Chondrocyte (in vitro differentiated cells): ENCODE results near the gene THBS1. TPM values are rescaled to one million over a fixed set of nuclear protein-coding genes. Genes with fewer than 3 reads are reported as not detected.

ENCODE experiments used
- DNase-seq: peaks from one replicate; pipeline ENCODE4 v3.0.0; 2021; ENCODE audit warnings: mixed read lengths, low spot score
- H3K27ac Mint-ChIP-seq: one replicate; pipeline ENCODE4 v1.8.0; 2021; ENCODE audit warnings: mild to moderate bottlenecking, moderate library complexity, mixed read lengths; ENCODE audit not compliant: unreplicated experiment
- H3K27me3 Mint-ChIP-seq: 2 replicates; pipeline ENCODE4 v1.8.0; 2021; ENCODE audit warnings: low read depth, mixed read lengths
- H3K36me3 Mint-ChIP-seq: 2 replicates; pipeline ENCODE4 v1.8.0; 2021; ENCODE audit warnings: low read depth, mixed read lengths
- H3K4me1 Mint-ChIP-seq: 2 replicates; pipeline ENCODE4 v1.8.0; 2021; ENCODE audit warnings: low read depth, mild to moderate bottlenecking, mixed read lengths
- H3K4me3 Mint-ChIP-seq: one replicate; pipeline ENCODE4 v1.8.0; 2021; ENCODE audit warnings: mild to moderate bottlenecking, moderate library complexity, mixed read lengths; ENCODE audit not compliant: unreplicated experiment
- H3K9me3 Mint-ChIP-seq: 2 replicates; pipeline ENCODE4 v1.8.0; 2021; ENCODE audit warnings: low read depth, mixed read lengths
- total RNA-seq: library from RNA; stranded (reverse); gene quantifications from 3 replicates; pipeline ENCODE4 v1.2.1, GENCODE V29; 2021
- TF ChIP-seq, protein P1 (sequence below): fragments of 200-600 bp; sonication (generic); IDR thresholded peaks from 2 replicates; pipeline ENCODE4 v1.5.0; 2021; ENCODE audit warnings: antibody characterized with exemption, mild to moderate bottlenecking, moderate library complexity

The THBS1 gene
- total RNA-seq, 1 donor from 2014 or later = 2,361 TPM

DNA sequence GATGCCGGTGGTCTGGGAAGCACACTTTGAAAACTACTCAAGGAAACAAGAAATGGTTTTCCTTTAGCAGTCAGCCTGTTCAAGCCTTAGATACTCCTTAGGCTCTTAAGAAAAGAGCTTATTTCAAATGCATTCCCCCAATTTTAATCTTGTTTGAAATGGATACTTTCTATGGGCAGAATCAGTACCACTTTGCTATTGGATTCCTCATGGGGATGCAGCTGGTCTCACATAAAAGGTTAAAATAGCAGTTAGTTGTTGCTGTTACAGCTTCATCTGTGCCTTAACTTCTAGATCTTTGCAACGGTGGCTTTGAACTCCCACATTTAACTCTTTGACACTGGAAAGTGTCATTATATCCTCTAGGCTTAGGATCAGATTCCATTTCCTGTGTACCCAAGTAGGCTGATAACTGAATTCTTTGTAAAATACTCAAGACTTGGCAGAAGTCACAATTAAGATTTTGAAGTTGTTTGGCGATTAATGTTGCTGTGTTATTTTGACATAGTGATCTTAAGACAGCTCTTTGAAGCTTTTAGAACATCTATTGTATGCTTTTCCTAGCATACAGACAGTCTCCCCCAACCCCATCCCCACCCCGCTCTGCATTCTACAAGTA, 2.2 kb downstream of the THBS1 start:
- Mint-ChIP-seq H3K4me3 (peak overlapping the region; percentile 99), H3K36me3 (peaks cover 62% of the 10 kb centered on the region), H3K9me3 (no peaks in the 10 kb centered on the region), H3K4me1 (peaks cover 79% of the 10 kb centered on the region), H3K27ac (peak overlapping the region; percentile 72), H3K27me3 (no peaks in the 10 kb centered on the region)
- no peak for DNase-seq
- TF ChIP-seq, protein P1, sequence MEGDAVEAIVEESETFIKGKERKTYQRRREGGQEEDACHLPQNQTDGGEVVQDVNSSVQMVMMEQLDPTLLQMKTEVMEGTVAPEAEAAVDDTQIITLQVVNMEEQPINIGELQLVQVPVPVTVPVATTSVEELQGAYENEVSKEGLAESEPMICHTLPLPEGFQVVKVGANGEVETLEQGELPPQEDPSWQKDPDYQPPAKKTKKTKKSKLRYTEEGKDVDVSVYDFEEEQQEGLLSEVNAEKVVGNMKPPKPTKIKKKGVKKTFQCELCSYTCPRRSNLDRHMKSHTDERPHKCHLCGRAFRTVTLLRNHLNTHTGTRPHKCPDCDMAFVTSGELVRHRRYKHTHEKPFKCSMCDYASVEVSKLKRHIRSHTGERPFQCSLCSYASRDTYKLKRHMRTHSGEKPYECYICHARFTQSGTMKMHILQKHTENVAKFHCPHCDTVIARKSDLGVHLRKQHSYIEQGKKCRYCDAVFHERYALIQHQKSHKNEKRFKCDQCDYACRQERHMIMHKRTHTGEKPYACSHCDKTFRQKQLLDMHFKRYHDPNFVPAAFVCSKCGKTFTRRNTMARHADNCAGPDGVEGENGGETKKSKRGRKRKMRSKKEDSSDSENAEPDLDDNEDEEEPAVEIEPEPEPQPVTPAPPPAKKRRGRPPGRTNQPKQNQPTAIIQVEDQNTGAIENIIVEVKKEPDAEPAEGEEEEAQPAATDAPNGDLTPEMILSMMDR = no peak

DNA sequence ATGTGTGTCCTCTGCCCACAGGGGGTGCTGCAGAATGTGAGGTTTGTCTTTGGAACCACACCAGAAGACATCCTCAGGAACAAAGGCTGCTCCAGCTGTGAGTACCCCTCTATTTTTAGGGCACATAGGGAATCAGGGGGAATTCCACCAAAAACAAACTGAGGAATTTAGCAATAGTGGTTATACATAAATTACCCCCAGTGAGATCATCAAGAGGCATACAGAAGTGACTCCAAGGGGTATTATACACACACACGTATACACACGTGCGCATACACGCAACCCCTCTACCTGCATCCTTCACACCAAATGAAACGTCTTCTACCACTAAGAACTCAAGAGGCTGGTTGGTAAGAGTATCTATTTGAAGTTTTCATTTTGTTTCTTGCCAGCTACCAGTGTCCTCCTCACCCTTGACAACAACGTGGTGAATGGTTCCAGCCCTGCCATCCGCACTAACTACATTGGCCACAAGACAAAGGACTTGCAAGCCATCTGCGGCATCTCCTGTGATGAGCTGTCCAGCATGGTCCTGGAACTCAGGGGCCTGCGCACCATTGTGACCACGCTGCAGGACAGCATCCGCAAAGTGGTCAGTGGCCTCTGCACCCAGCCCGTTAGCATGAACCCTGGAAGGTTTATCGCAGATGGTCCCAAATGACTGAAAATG, 2.9 kb downstream of the THBS1 start:
- H3K27me3 Mint-ChIP-seq = no peaks in the 10 kb centered on the region
- peaks cover 80% of the 10 kb centered on the region for H3K4me1 Mint-ChIP-seq
- peaks cover 68% of the 10 kb centered on the region for H3K36me3 Mint-ChIP-seq
- H3K27ac Mint-ChIP-seq = peak overlapping the region; percentile 72
- TF ChIP-seq, protein P1 = peak; percentile 82
- no peaks in the 10 kb centered on the region for H3K9me3 Mint-ChIP-seq
- DNase-seq = no peak
- H3K4me3 Mint-ChIP-seq = peak overlapping the region; percentile 99

- peaks cover 80% of the 10 kb centered on the region for H3K4me1 Mint-ChIP-seq
- H3K4me3 Mint-ChIP-seq = peak overlapping the region; percentile 99
- peak overlapping the region; percentile 62 for H3K27ac Mint-ChIP-seq
- H3K9me3 Mint-ChIP-seq = no peaks in the 10 kb centered on the region
- DNase-seq = no peak
- H3K36me3 Mint-ChIP-seq = peaks cover 73% of the 10 kb centered on the region
- TF ChIP-seq, protein P1 = no peak
- no peaks in the 10 kb centered on the region for H3K27me3 Mint-ChIP-seq
These were observed 3.4 kb downstream of the THBS1 start for GRCh38 chr15:39584266-39584659.

GRCh38 chr15:39584662-39585388, 3.9 kb downstream of the THBS1 start:
- Mint-ChIP-seq H3K9me3 (no peaks in the 10 kb centered on the region), H3K27me3 (no peaks in the 10 kb centered on the region), H3K27ac (peak overlapping the region; percentile 49), H3K36me3 (peaks cover 78% of the 10 kb centered on the region), H3K4me1 (peaks cover 80% of the 10 kb centered on the region), H3K4me3 (peak overlapping the region; percentile 99)
- TF ChIP-seq, protein P1 = no peak
- no peak for DNase-seq

GRCh38 chr15:39585389-39585841, 4.5 kb downstream of the THBS1 start:
- Mint-ChIP-seq H3K36me3 (peaks cover 83% of the 10 kb centered on the region), H3K27ac (peak overlapping the region; percentile 49), H3K27me3 (no peaks in the 10 kb centered on the region), H3K9me3 (no peaks in the 10 kb centered on the region), H3K4me3 (peak overlapping the region; percentile 99), H3K4me1 (peaks cover 84% of the 10 kb centered on the region)
- no peak for DNase-seq
- TF ChIP-seq, protein P1 = no peak
